ENCODE measurements around the gene ADAM10. TPM values are rescaled to one million over a fixed set of nuclear protein-coding genes. Genes with fewer than 3 reads are reported as not detected.

Gene ADAM10
- total RNA-seq, 4 donors from 2014 or later = 20.1 to 42.5 (median 33.4) TPM

DNA sequence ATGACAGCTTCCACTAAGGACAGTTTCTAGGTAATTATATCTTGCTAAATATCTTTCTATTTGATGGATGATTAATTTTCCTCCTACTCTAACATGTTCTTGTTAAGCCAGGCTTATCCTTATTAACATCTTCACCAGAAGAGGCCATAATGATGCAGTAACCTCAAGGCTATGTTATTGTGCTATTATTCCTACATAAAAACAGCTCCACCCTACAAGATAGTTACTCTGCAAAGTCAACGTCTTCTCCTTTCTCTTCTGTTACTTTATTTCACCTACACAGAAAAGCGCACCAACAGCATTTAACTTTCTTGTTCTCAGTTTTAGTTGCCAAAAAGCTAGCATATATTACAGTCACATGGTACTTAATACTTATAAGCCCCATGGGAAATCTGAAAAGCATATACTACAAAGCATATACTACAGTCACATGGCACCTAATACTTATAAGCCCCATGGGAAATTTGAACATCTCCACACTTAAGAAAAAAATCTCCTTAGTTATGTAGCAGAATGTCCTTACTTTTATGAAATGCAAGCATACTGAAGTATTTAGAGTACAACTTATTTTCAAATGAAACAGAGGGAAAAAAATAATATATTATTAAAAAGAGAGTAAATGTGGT is 13.4 kb downstream of the ADAM10 start:
- Histone ChIP-seq H3K4me3 (no peak overlapping the region), H3K27ac (no peak overlapping the region), H3K9me3 (no peaks in the 10 kb centered on the region), H3K4me1 (peaks cover 35 to 40% of the 10 kb centered on the region in 2 donors), H3K27me3 (no peaks in the 10 kb centered on the region), H3K36me3 (no peaks in the 10 kb centered on the region)
- intact Hi-C loops (cut with DNase I; ENCODE audit: low total_unique reads) = no loop called here
- ATAC-seq (no peak), DNase-seq (no peak)
- TF ChIP-seq POLR2A (IDR thresholded peaks at IDR 0.05) = no peak
- TF ChIP-seq, protein P1, sequence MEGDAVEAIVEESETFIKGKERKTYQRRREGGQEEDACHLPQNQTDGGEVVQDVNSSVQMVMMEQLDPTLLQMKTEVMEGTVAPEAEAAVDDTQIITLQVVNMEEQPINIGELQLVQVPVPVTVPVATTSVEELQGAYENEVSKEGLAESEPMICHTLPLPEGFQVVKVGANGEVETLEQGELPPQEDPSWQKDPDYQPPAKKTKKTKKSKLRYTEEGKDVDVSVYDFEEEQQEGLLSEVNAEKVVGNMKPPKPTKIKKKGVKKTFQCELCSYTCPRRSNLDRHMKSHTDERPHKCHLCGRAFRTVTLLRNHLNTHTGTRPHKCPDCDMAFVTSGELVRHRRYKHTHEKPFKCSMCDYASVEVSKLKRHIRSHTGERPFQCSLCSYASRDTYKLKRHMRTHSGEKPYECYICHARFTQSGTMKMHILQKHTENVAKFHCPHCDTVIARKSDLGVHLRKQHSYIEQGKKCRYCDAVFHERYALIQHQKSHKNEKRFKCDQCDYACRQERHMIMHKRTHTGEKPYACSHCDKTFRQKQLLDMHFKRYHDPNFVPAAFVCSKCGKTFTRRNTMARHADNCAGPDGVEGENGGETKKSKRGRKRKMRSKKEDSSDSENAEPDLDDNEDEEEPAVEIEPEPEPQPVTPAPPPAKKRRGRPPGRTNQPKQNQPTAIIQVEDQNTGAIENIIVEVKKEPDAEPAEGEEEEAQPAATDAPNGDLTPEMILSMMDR (IDR thresholded peaks at IDR 0.05 in 4 of 5, conservative IDR thresholded peaks at IDR 0.05 in 1 of 5) = no peak
- in situ Hi-C loops (cut with MboI; ENCODE audit: low sequenced_read_pairs in 4 of 4) = no loop called here

DNA sequence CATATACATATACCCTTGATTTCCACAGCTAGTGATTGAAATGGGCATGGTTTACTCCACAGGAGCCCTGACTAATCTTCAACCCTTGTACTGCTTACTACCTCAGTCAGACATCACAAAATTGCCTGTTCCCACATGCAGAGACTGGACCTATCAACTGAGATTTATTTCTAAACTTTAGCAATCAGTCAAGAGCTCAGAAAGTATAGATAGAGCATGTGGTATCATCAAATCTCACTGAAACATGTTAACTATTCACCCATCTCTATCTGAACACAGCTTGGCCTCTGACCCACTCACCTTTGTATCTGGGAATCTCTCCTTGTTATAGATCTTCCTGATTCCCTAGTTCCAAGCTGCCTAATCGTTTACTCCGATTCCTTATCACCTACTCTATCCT is 14.6 kb downstream of the ADAM10 start:
- Histone ChIP-seq H3K27ac (no peak overlapping the region), H3K36me3 (no peaks in the 10 kb centered on the region), H3K27me3 (no peaks in the 10 kb centered on the region), H3K9me3 (no peaks in the 10 kb centered on the region), H3K4me3 (no peak overlapping the region), H3K4me1 (peaks cover 34 to 37% of the 10 kb centered on the region in 2 donors)
- in situ Hi-C loops (cut with MboI; ENCODE audit: low sequenced_read_pairs in 4 of 4) (no loop called here), intact Hi-C loops (cut with DNase I; ENCODE audit: low total_unique reads) (no loop called here)
- ATAC-seq = no peak
- DNase-seq = no peak
- TF ChIP-seq POLR2A (IDR thresholded peaks at IDR 0.05) = no peak
- TF ChIP-seq, protein P1 (IDR thresholded peaks at IDR 0.05 in 4 of 5, conservative IDR thresholded peaks at IDR 0.05 in 1 of 5) = no peak

DNA sequence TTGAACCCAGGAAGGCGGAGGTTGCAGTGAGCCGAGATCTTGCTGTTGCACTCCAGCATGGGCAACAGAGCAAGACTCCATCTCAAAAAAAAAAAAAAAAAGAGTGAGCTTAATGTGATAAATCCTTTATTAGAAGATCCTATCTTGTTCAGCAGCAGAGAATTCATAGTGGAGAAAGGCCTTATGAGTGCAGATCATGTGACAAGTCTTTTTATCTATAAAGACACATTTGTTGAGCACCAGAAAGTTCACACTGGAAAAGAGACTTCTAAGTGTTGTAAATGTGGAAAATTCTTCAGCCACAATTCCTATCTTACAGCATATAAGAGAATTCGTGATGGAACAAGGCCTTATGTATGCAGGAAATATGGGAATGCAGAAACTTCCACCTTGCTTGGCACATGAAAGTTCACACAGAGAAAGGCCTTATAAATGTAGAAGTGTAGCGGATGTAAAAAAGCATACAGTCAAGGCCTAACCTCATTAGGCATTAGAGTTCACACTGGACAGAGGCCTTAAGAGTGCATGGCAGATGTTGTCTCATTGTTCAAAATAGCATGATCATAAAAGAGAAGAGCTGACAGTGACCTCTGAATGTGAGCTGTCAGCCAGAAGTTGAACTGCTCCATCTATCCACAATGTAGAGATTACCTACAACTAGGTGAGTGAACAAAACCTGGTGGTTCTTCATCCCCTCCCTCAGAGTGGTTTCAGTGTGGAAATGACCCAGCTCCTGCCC is 16.7 kb downstream of the ADAM10 start:
- TF ChIP-seq, protein P1 (IDR thresholded peaks at IDR 0.05 in 4 of 5, conservative IDR thresholded peaks at IDR 0.05 in 1 of 5) = no peak
- no peak for TF ChIP-seq POLR2A (IDR thresholded peaks at IDR 0.05)
- ATAC-seq = peak in 1 of 2 donors; percentile 70
- intact Hi-C loops (cut with DNase I; ENCODE audit: low total_unique reads) = no loop called here

DNA sequence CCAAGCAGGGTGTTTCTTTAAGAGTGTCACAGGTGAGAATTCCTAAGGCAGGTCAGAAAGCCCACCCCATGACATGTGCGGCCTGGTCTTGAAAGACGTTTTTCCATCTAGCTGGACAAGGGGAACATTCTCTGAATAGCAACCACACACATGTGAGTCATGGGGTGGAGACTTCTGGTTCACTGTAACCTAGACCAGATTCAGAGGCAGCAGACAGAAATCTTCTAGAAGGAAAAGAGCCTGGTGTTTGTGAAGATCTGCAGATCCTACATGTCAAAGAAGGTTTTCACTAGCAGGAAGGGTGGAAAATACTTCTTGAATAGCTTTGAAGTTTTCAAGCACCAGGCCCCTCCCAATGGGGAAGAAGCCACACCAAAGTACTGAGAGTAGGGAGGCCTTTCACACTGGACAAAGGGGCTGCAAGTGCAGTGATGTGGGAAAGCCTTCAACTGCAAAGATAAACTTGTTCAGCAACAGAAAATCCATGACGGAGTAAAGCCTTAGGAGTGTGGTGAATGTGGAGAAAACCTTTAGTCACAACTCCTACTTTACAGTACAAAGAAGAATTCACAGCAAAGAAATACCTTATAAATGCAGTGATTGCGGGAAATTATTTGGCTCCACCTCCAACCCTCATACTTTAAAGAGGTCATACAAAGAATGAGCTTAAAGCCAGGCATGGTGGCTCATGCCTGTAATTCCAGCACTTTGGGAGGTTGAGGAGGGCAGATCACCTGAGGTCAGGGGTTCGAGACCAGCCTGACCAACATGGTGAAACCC is 17.6 kb downstream of the ADAM10 start:
- Histone ChIP-seq H3K27me3 (no peaks in the 10 kb centered on the region), H3K36me3 (no peaks in the 10 kb centered on the region), H3K27ac (peak overlapping the region; percentile 33 to 51 (median 40)), H3K9me3 (no peaks in the 10 kb centered on the region), H3K4me3 (no peak overlapping the region), H3K4me1 (peaks cover 20 to 23% of the 10 kb centered on the region in 2 donors)
- TF ChIP-seq, protein P1 (IDR thresholded peaks at IDR 0.05 in 4 of 5, conservative IDR thresholded peaks at IDR 0.05 in 1 of 5) = no peak
- TF ChIP-seq POLR2A (IDR thresholded peaks at IDR 0.05) = no peak
- intact Hi-C loops (cut with DNase I; ENCODE audit: low total_unique reads) (no loop called here), in situ Hi-C loops (cut with MboI; ENCODE audit: low sequenced_read_pairs in 4 of 4) (no loop called here)
- DNase-seq = no peak
- ATAC-seq = peak; percentile 72 to 79

More for the DNA sequence above, 16.7 kb downstream of the ADAM10 start:
- Histone ChIP-seq H3K9me3 (no peaks in the 10 kb centered on the region), H3K4me3 (no peak overlapping the region), H3K27me3 (no peaks in the 10 kb centered on the region), H3K4me1 (peaks cover 23 to 27% of the 10 kb centered on the region in 2 donors), H3K36me3 (no peaks in the 10 kb centered on the region), H3K27ac (peak overlapping the region in 3 of 4 donors; percentile 19 to 41 (median 25))
- in situ Hi-C loops (cut with MboI; ENCODE audit: low sequenced_read_pairs in 4 of 4) = no loop called here
- DNase-seq = no peak
